Activated CD4-positive, alpha-beta T cell treated with anti-CD3 and anti-CD28 coated beads for 36 hours (primary cell): ENCODE data around the gene CRP. TPM values are rescaled to one million over a fixed set of nuclear protein-coding genes. Genes with fewer than 3 reads are reported as not detected.

ENCODE experiments used
- ATAC-seq: fragments of 200-7000 bp; cut with Tn5 transposase; one replicate; pipeline ENCODE4 v1.10.0; 2021; ENCODE audit warnings: mild to moderate bottlenecking, moderate library complexity
- CTCF ChIA-PET: fragments of 350-600 bp; sonication (Branson Sonifier 250); formaldehyde crosslinking; loops from one replicate; lab custom pipeline; 2021; ENCODE audit warnings: antibody characterized with exemption; lab: Charles Lee
- POLR2A ChIA-PET: fragments of 350-600 bp; sonication (Branson Sonifier 250); formaldehyde crosslinking; loops from one replicate; lab custom pipeline; 2021; ENCODE audit warnings: antibody characterized with exemption, inconsistent platforms; lab: Charles Lee
- DNase-seq: peaks from one replicate; pipeline ENCODE4 v3.0.0-alpha.2; 2020
- H3K27ac Mint-ChIP-seq: one replicate; pipeline ENCODE4 v1.8.0; 2021; ENCODE audit warnings: mixed read lengths
- H3K27me3 Mint-ChIP-seq: one replicate; pipeline ENCODE4 v1.8.0; 2021; ENCODE audit warnings: mixed read lengths
- H3K36me3 Mint-ChIP-seq: one replicate; pipeline ENCODE4 v1.8.0; 2021; ENCODE audit warnings: low read depth, mixed read lengths
- H3K4me1 Mint-ChIP-seq: one replicate; pipeline ENCODE4 v1.8.0; 2021; ENCODE audit warnings: mixed read lengths
- H3K4me3 Mint-ChIP-seq: one replicate; pipeline ENCODE4 v1.8.0; 2021; ENCODE audit warnings: mild to moderate bottlenecking, moderate library complexity, mixed read lengths
- H3K9me3 Mint-ChIP-seq: one replicate; pipeline ENCODE4 v1.8.0; 2021; ENCODE audit warnings: low read depth, mixed read lengths
- intact Hi-C, 2 experiments: fragments of 100-400 bp; cut with DNase I in 1 of 2; cut with micrococcal nuclease in 1 of 2; formaldehyde crosslinking; loops; one replicate each; pipeline versions ENCODE4 v1.14.2 to v1.15.1; 2022 to 2024; cut with DNase I, micrococcal nuclease
- total RNA-seq, 2 experiments: library from RNA; stranded (reverse); gene quantifications; one replicate each; pipeline ENCODE4 v1.2.3, GENCODE V29; 2021

CRP gene
- not detected for total RNA-seq

GRCh38 chr1:159714529-159714928 lies at the start of gene CRP:
Gene CRP, minus strand, starts transcription at chr1:159714589. Its CDS starts 104 bp downstream, at chr1:159714485.
- Mint-ChIP-seq H3K36me3 (no peaks in the 10 kb centered on the region), H3K4me3 (no peak within 1 kb of the TSS), H3K9me3 (peaks cover 13% of the 10 kb centered on the region), H3K4me1 (no peaks in the 10 kb centered on the region), H3K27me3 (peaks cover 19% of the 10 kb centered on the region), H3K27ac (no peak within 1 kb of the TSS)
- POLR2A ChIA-PET: no interaction called here
- no peak for DNase-seq
- intact Hi-C loops: no loop called here
- ATAC-seq: no peak
- CTCF ChIA-PET: interaction anchor here (0.6 kb wide), 1 partner anchor 1754 kb away, joined by 3 read pairs; no protein-coding TSS in a partner anchor

- no peak overlapping the region for H3K4me3 Mint-ChIP-seq
- no peaks in the 10 kb centered on the region for H3K4me1 Mint-ChIP-seq
- H3K9me3 Mint-ChIP-seq: no peaks in the 10 kb centered on the region
- no peak overlapping the region for H3K27ac Mint-ChIP-seq
- ChIA-PET CTCF (no interaction called here), POLR2A (no interaction called here)
- H3K36me3 Mint-ChIP-seq: no peaks in the 10 kb centered on the region
- ATAC-seq (no peak), DNase-seq (no peak)
- intact Hi-C loops: no loop called here
- peaks cover 11% of the 10 kb centered on the region for H3K27me3 Mint-ChIP-seq
Observed at GRCh38 chr1:159763686-159764085, 49.3 kb upstream of the CRP start.

- no peak for DNase-seq
- POLR2A ChIA-PET: no interaction called here
- no peaks in the 10 kb centered on the region for H3K9me3 Mint-ChIP-seq
- no peak overlapping the region for H3K4me3 Mint-ChIP-seq
- no peak overlapping the region for H3K27ac Mint-ChIP-seq
- no peak for ATAC-seq
- no peaks in the 10 kb centered on the region for H3K4me1 Mint-ChIP-seq
- no peaks in the 10 kb centered on the region for H3K36me3 Mint-ChIP-seq
- H3K27me3 Mint-ChIP-seq: peaks cover 5% of the 10 kb centered on the region
- CTCF ChIA-PET: interaction anchor here (1.0 to 1.6 kb wide), 3 partner anchors 21 to 43 kb away, joined by 3 to 4 read pairs (median 4); no protein-coding TSS in a partner anchor
- intact Hi-C loops: no loop called here
Observed at GRCh38 chr1:159756397-159756796, 42.0 kb upstream of the CRP start.

- ATAC-seq (no peak), DNase-seq (no peak)
- no peaks in the 10 kb centered on the region for H3K36me3 Mint-ChIP-seq
- CTCF ChIA-PET: no interaction called here
- intact Hi-C loops: no loop called here
- no peak overlapping the region for H3K27ac Mint-ChIP-seq
- no peak overlapping the region for H3K4me3 Mint-ChIP-seq
- H3K9me3 Mint-ChIP-seq: no peaks in the 10 kb centered on the region
- H3K4me1 Mint-ChIP-seq: no peaks in the 10 kb centered on the region
- POLR2A ChIA-PET: no interaction called here
- H3K27me3 Mint-ChIP-seq: peaks cover 1% of the 10 kb centered on the region
Observed at GRCh38 chr1:159755451-159756007, 41.1 kb upstream of the CRP start.

- Mint-ChIP-seq H3K4me1 (no peaks in the 10 kb centered on the region), H3K27me3 (peaks cover 1% of the 10 kb centered on the region), H3K9me3 (no peaks in the 10 kb centered on the region), H3K36me3 (no peaks in the 10 kb centered on the region), H3K27ac (no peak overlapping the region), H3K4me3 (no peak overlapping the region)
- POLR2A ChIA-PET: no interaction called here
- ATAC-seq (no peak), DNase-seq (no peak)
- CTCF ChIA-PET: no interaction called here
- intact Hi-C loops: no loop called here
Observed at GRCh38 chr1:159753386-159753785, 39.0 kb upstream of the CRP start.

- Mint-ChIP-seq H3K36me3 (no peaks in the 10 kb centered on the region), H3K27ac (no peak overlapping the region), H3K27me3 (peaks cover 1% of the 10 kb centered on the region), H3K9me3 (no peaks in the 10 kb centered on the region), H3K4me3 (no peak overlapping the region), H3K4me1 (no peaks in the 10 kb centered on the region)
- intact Hi-C loops: no loop called here
- ATAC-seq (no peak), DNase-seq (no peak)
- CTCF ChIA-PET: interaction anchor here (0.6 kb wide), 1 partner anchor 584 kb away, joined by 3 read pairs; no protein-coding TSS in a partner anchor
- POLR2A ChIA-PET: no interaction called here
Observed at GRCh38 chr1:159752135-159752580, 37.8 kb upstream of the CRP start.

- intact Hi-C loops: no loop called here
- H3K27ac Mint-ChIP-seq: no peak overlapping the region
- peaks cover 1% of the 10 kb centered on the region for H3K27me3 Mint-ChIP-seq
- no peak for DNase-seq
- no peak overlapping the region for H3K4me3 Mint-ChIP-seq
- no peaks in the 10 kb centered on the region for H3K4me1 Mint-ChIP-seq
- H3K36me3 Mint-ChIP-seq: no peaks in the 10 kb centered on the region
- POLR2A ChIA-PET: no interaction called here
- H3K9me3 Mint-ChIP-seq: no peaks in the 10 kb centered on the region
- ATAC-seq: no peak
- CTCF ChIA-PET: no interaction called here
Observed at GRCh38 chr1:159751031-159751430, 36.6 kb upstream of the CRP start.

- Mint-ChIP-seq H3K27ac (no peak overlapping the region), H3K4me1 (no peaks in the 10 kb centered on the region), H3K9me3 (no peaks in the 10 kb centered on the region), H3K36me3 (no peaks in the 10 kb centered on the region), H3K4me3 (no peak overlapping the region), H3K27me3 (peaks cover 1% of the 10 kb centered on the region)
- DNase-seq (no peak), ATAC-seq (no peak)
- intact Hi-C loops: no loop called here
- ChIA-PET POLR2A (no interaction called here), CTCF (interaction anchor here (0.7 kb wide), 1 partner anchor 136 kb away, joined by 3 read pairs; no protein-coding TSS in a partner anchor)
Observed at GRCh38 chr1:159750621-159751020, 36.2 kb upstream of the CRP start.

GRCh38 chr1:159749630-159750029 lies 35.2 kb upstream of the CRP start:
- Mint-ChIP-seq H3K27me3 (peaks cover 1% of the 10 kb centered on the region), H3K27ac (no peak overlapping the region), H3K4me3 (no peak overlapping the region), H3K36me3 (no peaks in the 10 kb centered on the region), H3K9me3 (no peaks in the 10 kb centered on the region), H3K4me1 (no peaks in the 10 kb centered on the region)
- ATAC-seq (no peak), DNase-seq (no peak)
- intact Hi-C loops: no loop called here
- CTCF ChIA-PET: no interaction called here
- POLR2A ChIA-PET: no interaction called here

- Mint-ChIP-seq H3K4me3 (no peak overlapping the region), H3K9me3 (no peaks in the 10 kb centered on the region), H3K27me3 (peaks cover 5% of the 10 kb centered on the region), H3K4me1 (no peaks in the 10 kb centered on the region), H3K36me3 (no peaks in the 10 kb centered on the region), H3K27ac (no peak overlapping the region)
- DNase-seq: no peak
- ATAC-seq: no peak
- intact Hi-C loops: no loop called here
- ChIA-PET CTCF (interaction anchor here (0.6 to 1.4 kb wide), 3 partner anchors 63 to 142 kb away, joined by 3 to 4 read pairs (median 3); no protein-coding TSS in a partner anchor), POLR2A (no interaction called here)
Observed at GRCh38 chr1:159748370-159748769, 34.0 kb upstream of the CRP start.

- no peaks in the 10 kb centered on the region for H3K4me1 Mint-ChIP-seq
- H3K27ac Mint-ChIP-seq: no peak overlapping the region
- peaks cover 4% of the 10 kb centered on the region for H3K27me3 Mint-ChIP-seq
- no peak for DNase-seq
- ATAC-seq: no peak
- H3K9me3 Mint-ChIP-seq: no peaks in the 10 kb centered on the region
- intact Hi-C loops: no loop called here
- H3K36me3 Mint-ChIP-seq: no peaks in the 10 kb centered on the region
- CTCF ChIA-PET: no interaction called here
- H3K4me3 Mint-ChIP-seq: no peak overlapping the region
- POLR2A ChIA-PET: no interaction called here
Observed at GRCh38 chr1:159746666-159747065, 32.3 kb upstream of the CRP start.

- intact Hi-C loops: no loop called here
- H3K4me1 Mint-ChIP-seq: no peaks in the 10 kb centered on the region
- no peaks in the 10 kb centered on the region for H3K36me3 Mint-ChIP-seq
- no peak overlapping the region for H3K4me3 Mint-ChIP-seq
- DNase-seq (no peak), ATAC-seq (no peak)
- no peaks in the 10 kb centered on the region for H3K9me3 Mint-ChIP-seq
- POLR2A ChIA-PET: no interaction called here
- no peak overlapping the region for H3K27ac Mint-ChIP-seq
- H3K27me3 Mint-ChIP-seq: peaks cover 6% of the 10 kb centered on the region
- CTCF ChIA-PET: no interaction called here
Observed at GRCh38 chr1:159743651-159744410, 29.4 kb upstream of the CRP start.
